KMS-11 (cell line): ENCODE data around the gene PIGV.
"Not testable (repeated sequence)": the region's sequence is repeated elsewhere in the genome, so short reads cannot be mapped to it uniquely, and the experiment has no call there.

Experiments
- H2AFZ ChIP-seq: fragments of 200-600 bp; sonication (generic); 2 replicates; pipeline ENCODE4 v1.6.1; 2016; ENCODE audit warnings: antibody characterized with exemption, mixed run types, low read depth
- H3K27ac ChIP-seq: fragments of 200-600 bp; sonication (generic); 2 replicates; pipeline ENCODE4 v1.6.1; 2016; ENCODE audit warnings: mild to moderate bottlenecking, mixed run types
- H3K27me3 ChIP-seq: fragments of 200-600 bp; sonication (generic); 2 replicates; pipeline ENCODE4 v1.6.1; 2017; ENCODE audit warnings: mild to moderate bottlenecking, low read depth, mixed run types, moderate library complexity; ENCODE audit not compliant: insufficient read depth
- H3K36me3 ChIP-seq: fragments of 200-600 bp; sonication (generic); 2 replicates; pipeline ENCODE4 v1.6.1; 2017; ENCODE audit warnings: mild to moderate bottlenecking, mixed run types; ENCODE audit not compliant: insufficient read depth
- H3K4me1 ChIP-seq: fragments of 200-600 bp; sonication (generic); 2 replicates; pipeline ENCODE4 v1.6.1; 2016; ENCODE audit warnings: mild to moderate bottlenecking, low read depth, mixed run types; ENCODE audit not compliant: poor library complexity, severe bottlenecking
- H3K4me2 ChIP-seq: fragments of 200-600 bp; sonication (generic); 2 replicates; pipeline ENCODE4 v1.7.0; 2016; ENCODE audit warnings: mild to moderate bottlenecking, mixed run types
- H3K4me3 ChIP-seq: fragments of 200-600 bp; sonication (generic); IDR thresholded peaks from 2 replicates; pipeline ENCODE4 v1.6.1; 2017; ENCODE audit warnings: low read depth, low read length, mixed read lengths; ENCODE audit not compliant: insufficient read depth
- H3K79me2 ChIP-seq: fragments of 200-600 bp; sonication (generic); 2 replicates; pipeline ENCODE4 v1.6.1; 2016; ENCODE audit warnings: low read depth, mixed run types; ENCODE audit not compliant: insufficient read depth
- H3K9ac ChIP-seq: fragments of 200-600 bp; sonication (generic); 2 replicates; pipeline ENCODE4 v1.6.1; 2016; ENCODE audit warnings: mild to moderate bottlenecking, mixed run types
- H4K20me1 ChIP-seq: fragments of 200-600 bp; sonication (generic); 2 replicates; pipeline ENCODE4 v1.6.1; 2016; ENCODE audit warnings: mild to moderate bottlenecking, mixed run types; ENCODE audit not compliant: insufficient read depth
- TF ChIP-seq, protein P1 (sequence below): fragments of 200-600 bp; sonication (generic); conservative IDR thresholded peaks from 2 replicates; pipeline ENCODE4 v1.6.1; 2017; ENCODE audit warnings: low read depth, mild to moderate bottlenecking, antibody characterized with exemption, low read length, moderate library complexity, mixed read lengths

PIGV gene

DNA sequence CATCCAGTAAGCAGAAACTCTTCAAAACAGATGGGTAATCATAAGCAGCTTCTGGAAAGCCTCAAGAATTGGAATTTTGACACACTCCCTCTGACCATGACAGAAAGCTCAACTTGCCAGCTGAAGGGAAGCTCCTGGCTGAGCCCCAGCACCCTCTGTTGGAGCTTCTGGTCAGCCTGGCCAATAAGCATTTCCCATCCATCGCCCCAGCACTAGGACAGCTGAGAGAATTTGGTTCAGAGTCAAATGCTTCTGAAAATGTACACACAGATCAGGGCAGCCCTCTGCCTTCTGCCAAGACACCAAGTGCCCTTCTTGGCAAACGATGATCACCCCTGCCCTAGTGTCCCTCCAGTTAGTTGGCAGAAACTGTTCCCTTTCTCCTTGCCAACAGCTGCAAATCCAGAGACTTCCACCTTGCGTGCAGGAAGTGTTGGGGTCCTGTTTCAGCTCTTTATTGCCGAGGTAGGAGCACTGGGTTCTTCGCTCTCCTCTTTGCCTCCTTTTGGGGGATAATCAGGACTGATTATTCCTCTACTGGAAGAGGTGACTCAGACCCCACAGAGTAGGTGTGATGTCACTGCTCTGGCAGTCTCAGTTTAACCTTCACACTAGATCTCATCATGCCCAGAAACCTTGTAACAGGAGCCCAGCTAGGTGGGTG lies 11.9 kb downstream of the PIGV start:
- H3K9ac ChIP-seq, result no peak overlapping the region
- H3K27ac ChIP-seq, result no peak overlapping the region

DNA sequence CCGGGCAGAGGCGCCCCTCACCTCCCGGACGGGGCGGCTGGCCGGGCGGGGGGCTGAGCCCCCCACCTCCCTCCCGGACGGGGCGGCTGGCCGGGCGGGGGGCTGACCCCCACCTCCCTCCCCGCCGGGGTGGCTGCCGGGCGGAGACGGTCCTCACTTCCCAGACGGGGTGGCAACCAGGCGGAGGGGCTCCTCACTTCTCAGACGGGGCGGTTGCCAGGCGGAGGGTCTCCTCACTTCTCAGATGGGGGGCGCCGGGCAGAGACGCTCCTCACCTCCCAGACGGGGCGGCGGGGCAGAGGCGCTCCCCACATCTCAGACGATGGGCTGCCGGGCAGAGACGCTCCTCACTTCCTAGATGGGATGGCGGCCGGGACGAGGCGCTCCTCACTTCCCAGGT lies 16.2 kb downstream of the PIGV start:
- H3K4me1 ChIP-seq, result peaks cover 12% of the 10 kb centered on the region
- not testable (repeated sequence) for H3K9ac ChIP-seq

More for the DNA sequence above, 11.9 kb downstream of the PIGV start:
- Histone ChIP-seq H3K4me1 (peaks cover 12% of the 10 kb centered on the region), H3K4me2 (no peak overlapping the region), H3K36me3 (no peaks in the 10 kb centered on the region), H3K27me3 (no peaks in the 10 kb centered on the region), H2AFZ (no peak overlapping the region), H3K79me2 (no peaks in the 10 kb centered on the region), H3K4me3 (no peak overlapping the region), H4K20me1 (no peaks in the 10 kb centered on the region)
- TF ChIP-seq, protein P1, sequence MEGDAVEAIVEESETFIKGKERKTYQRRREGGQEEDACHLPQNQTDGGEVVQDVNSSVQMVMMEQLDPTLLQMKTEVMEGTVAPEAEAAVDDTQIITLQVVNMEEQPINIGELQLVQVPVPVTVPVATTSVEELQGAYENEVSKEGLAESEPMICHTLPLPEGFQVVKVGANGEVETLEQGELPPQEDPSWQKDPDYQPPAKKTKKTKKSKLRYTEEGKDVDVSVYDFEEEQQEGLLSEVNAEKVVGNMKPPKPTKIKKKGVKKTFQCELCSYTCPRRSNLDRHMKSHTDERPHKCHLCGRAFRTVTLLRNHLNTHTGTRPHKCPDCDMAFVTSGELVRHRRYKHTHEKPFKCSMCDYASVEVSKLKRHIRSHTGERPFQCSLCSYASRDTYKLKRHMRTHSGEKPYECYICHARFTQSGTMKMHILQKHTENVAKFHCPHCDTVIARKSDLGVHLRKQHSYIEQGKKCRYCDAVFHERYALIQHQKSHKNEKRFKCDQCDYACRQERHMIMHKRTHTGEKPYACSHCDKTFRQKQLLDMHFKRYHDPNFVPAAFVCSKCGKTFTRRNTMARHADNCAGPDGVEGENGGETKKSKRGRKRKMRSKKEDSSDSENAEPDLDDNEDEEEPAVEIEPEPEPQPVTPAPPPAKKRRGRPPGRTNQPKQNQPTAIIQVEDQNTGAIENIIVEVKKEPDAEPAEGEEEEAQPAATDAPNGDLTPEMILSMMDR, result no peak

DNA sequence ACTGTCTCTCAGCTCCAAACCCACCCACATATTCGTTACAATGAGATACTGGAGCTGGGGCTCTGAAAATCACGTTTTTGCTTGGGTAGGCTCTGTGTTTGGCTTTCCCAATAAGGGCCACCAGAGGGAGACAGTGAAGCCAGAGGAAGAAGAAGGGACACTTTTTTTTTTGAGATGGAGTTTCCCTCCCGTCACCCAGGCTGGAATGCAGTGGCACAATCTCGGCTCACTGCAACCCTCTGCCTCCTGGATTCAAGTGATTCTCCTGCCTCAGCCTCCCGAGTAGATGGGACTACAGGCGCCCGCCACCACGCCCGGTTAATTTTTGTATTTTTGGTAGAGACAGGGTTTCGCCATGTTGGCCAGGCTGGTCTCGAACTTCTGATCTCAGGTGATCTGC lies 22.4 kb downstream of the PIGV start:
- H4K20me1 ChIP-seq, H3K9ac ChIP-seq, H3K36me3 ChIP-seq, H3K4me3 ChIP-seq, H3K4me2 ChIP-seq, H3K79me2 ChIP-seq, H3K27ac ChIP-seq, H3K27me3 ChIP-seq: not testable (repeated sequence)
- TF ChIP-seq, protein P1, result peak; percentile 59
- H2AFZ ChIP-seq, result peak overlapping the region; percentile 58; the same call in 1 of the 2 replicates
- peaks cover 17% of the 10 kb centered on the region for H3K4me1 ChIP-seq

More for the DNA sequence above, 16.2 kb downstream of the PIGV start:
- H4K20me1 ChIP-seq, H3K27me3 ChIP-seq, H3K4me3 ChIP-seq, H2AFZ ChIP-seq, H3K4me2 ChIP-seq, H3K36me3 ChIP-seq, H3K79me2 ChIP-seq, H3K27ac ChIP-seq: not testable (repeated sequence)

DNA sequence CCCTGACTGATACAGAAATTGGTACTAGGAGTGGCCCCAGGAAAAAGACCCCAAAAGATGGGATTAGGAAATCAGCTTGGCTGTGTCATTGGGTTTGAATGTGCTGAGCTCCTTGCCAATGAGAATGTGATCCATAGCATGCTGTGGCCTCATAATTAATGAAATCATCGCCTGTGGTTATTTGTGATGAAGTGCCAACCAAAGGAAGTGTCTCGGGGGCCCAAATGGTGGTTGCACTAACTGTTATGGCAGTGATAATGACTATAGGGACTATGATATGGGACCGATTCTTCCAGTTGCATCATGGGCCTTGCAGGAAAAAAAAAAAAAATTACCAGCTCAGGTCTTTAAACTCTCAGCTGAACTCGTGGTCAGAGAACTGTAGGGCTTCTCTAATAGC lies 23.3 kb downstream of the PIGV start:
- Histone ChIP-seq H3K4me3 (no peak overlapping the region), H3K27me3 (no peaks in the 10 kb centered on the region), H4K20me1 (no peaks in the 10 kb centered on the region), H3K27ac (no peak overlapping the region), H3K36me3 (no peaks in the 10 kb centered on the region), H3K4me2 (no peak overlapping the region), H2AFZ (no peak overlapping the region), H3K9ac (no peak overlapping the region), H3K79me2 (no peaks in the 10 kb centered on the region), H3K4me1 (peaks cover 17% of the 10 kb centered on the region)
- TF ChIP-seq, protein P1, result no peak

DNA sequence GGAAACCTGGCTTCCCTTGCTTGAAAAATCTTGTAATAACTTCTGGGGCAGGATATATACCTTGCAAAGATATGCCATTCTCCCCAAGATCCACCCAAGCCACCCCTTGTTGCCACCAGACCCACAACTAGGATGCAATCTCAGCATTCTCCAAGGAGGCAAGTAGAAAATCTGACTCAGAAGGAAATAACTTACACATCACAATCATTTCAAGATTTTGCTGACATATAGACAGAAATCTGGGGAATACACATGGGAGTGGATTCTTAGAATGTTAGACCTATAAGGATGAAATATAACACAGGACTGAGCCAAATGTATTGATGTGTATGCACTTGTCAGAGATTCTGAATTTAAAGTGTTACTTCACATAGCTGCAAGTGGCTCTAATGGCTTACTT lies 24.0 kb downstream of the PIGV start:
- Histone ChIP-seq H3K4me2 (no peak overlapping the region), H3K36me3 (no peaks in the 10 kb centered on the region), H3K79me2 (no peaks in the 10 kb centered on the region), H3K27me3 (no peaks in the 10 kb centered on the region), H3K27ac (no peak overlapping the region), H4K20me1 (no peaks in the 10 kb centered on the region), H3K4me3 (no peak overlapping the region), H3K9ac (no peak overlapping the region), H2AFZ (no peak overlapping the region), H3K4me1 (peaks cover 17% of the 10 kb centered on the region)
- TF ChIP-seq, protein P1, result no peak
